ENCODE measurements around the gene SPATA45.

SPATA45 gene

DNA sequence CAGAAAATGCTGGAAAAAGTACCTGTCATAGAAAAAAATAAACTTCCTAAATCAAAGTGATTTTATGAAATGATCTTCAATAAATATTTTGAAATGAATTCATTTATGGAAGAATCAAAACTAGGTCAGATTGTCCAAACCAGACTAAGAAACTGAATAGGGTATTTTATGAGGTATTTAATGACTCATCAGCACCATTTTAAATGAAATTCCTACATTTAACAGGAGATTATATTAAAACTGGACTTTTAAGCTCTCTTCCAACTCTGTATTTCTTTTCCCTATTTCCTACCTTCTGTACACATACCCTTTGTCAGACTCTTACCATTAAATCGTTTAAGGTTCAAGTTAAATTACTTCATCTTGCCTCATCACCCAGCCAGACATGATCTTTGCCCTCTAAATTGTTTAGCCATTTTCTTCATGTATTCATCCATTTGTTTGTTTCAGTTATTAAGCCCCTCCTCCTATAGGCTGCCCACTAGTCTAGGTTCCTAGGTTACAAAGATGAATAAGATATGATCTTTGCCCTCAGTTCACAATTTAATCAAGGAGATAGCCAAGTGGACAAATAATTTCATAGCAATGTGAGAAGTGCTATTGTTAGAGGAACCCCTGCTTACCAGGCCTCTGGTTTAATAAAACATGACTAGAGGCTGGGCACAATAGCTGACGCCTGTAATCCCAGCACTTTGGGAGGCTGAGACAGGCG, 30.7 kb downstream of the SPATA45 start:
- Histone ChIP-seq H3K4me3 (ENCODE audit: insufficient read depth, low read depth, low read length, poor library complexity, severe bottlenecking) (no peak overlapping the region), H3K27ac (ENCODE audit: insufficient read depth, low read length, poor library complexity, severe bottlenecking) (no peak overlapping the region), H3K9me3 (ENCODE audit: control insufficient read depth, low read length) (no peaks in the 10 kb centered on the region), H3K36me3 (ENCODE audit: control insufficient read depth, insufficient read depth, low read length) (no peaks in the 10 kb centered on the region), H3K4me1 (ENCODE audit: control insufficient read depth, insufficient read depth, low read length, poor library complexity, severe bottlenecking) (no peaks in the 10 kb centered on the region), H3K27me3 (replicated peaks; ENCODE audit: control insufficient read depth, insufficient read depth, low read length, poor library complexity, severe bottlenecking) (no peaks in the 10 kb centered on the region)
- no peak for DNase-seq

DNA sequence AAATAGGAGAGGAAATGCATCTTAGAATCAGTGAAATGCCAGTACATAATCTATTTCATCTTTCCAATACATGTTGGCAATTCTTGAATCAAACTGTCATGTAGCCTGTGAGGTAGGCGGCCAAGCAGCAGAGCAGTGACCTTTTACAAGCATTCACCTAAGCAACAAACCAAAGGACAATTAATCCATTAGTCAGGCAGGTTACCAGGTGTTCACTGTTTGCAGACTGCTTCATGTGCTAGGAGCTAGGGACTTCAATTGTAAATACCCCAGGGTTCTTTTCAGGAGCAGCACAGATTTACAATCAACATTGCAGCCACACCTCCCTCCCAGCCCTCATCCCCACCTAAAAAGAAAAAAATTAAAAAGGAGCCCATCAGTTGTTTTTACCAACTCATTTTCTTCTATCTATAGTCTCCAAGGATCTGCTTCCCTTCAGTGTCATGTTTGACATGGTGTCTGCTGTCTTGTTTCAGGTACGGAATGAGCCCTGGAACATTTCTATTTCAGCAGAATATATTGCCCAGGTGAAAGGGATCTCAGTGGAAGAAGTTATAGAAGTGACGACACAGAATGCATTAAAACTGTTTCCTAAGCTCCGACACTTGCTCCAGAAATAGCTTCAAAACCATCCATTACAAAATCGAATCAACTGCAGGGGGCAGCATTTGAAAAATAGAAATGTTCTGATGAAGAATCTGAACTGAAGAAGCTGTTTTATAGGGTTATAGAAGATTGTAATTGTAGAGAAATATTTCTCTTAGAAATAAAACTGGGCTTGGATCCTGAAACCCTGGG, 32.7 kb downstream of the SPATA45 start:
- Histone ChIP-seq H3K4me3 (ENCODE audit: insufficient read depth, low read depth, low read length, poor library complexity, severe bottlenecking) (no peak overlapping the region), H3K27ac (ENCODE audit: insufficient read depth, low read length, poor library complexity, severe bottlenecking) (no peak overlapping the region), H3K27me3 (replicated peaks; ENCODE audit: control insufficient read depth, insufficient read depth, low read length, poor library complexity, severe bottlenecking) (no peaks in the 10 kb centered on the region), H3K36me3 (ENCODE audit: control insufficient read depth, insufficient read depth, low read length) (no peaks in the 10 kb centered on the region), H3K4me1 (ENCODE audit: control insufficient read depth, insufficient read depth, low read length, poor library complexity, severe bottlenecking) (no peaks in the 10 kb centered on the region), H3K9me3 (ENCODE audit: control insufficient read depth, low read length) (no peaks in the 10 kb centered on the region)
- DNase-seq, result no peak

DNA sequence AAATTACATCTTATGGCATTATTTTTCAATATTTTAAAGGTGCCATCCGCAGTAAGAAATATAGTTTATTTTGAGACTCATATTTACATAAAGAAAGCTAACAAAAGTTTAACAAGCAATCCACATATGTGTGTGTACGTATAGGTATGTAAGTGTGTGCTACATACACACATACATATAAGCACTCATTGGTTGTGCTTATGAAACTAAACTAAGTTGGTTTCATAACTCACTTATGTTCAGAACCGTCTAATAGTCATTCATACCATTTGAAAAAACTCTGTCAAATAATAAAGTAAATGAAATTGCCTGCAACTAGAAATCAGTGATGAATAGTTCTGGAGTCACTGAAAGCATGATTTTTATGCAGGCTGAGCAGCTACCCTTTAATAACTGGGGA, 41.7 kb downstream of the SPATA45 start:
- H3K9me3 ChIP-seq (ENCODE audit: control insufficient read depth, low read length), result no peaks in the 10 kb centered on the region
- no peak overlapping the region for H3K27ac ChIP-seq (ENCODE audit: insufficient read depth, low read length, poor library complexity, severe bottlenecking)
- no peaks in the 10 kb centered on the region for H3K36me3 ChIP-seq (ENCODE audit: control insufficient read depth, insufficient read depth, low read length)
- no peaks in the 10 kb centered on the region for H3K4me1 ChIP-seq (ENCODE audit: control insufficient read depth, insufficient read depth, low read length, poor library complexity, severe bottlenecking)
- no peak for DNase-seq
- no peak overlapping the region for H3K4me3 ChIP-seq (ENCODE audit: insufficient read depth, low read depth, low read length, poor library complexity, severe bottlenecking)
- no peaks in the 10 kb centered on the region for H3K27me3 ChIP-seq (replicated peaks; ENCODE audit: control insufficient read depth, insufficient read depth, low read length, poor library complexity, severe bottlenecking)

DNA sequence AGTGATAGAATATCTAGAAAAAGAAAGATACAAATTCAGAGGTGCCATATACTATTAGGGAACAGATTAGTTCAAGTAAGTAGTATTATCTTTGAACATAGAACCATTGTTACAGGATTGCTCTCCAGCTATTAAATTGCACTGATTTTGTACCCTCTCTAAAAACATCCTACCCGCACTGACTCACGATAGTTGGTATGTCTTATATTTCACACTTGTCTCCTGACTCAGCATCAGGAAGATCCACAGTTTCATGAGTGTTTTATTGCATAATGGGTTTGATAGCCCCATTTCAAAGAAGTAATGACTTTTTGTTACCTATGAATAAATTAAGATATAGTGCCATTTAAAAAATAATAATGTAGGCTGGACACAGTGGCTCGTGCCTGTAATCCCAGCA, 49.8 kb downstream of the SPATA45 start:
- Histone ChIP-seq H3K9me3 (ENCODE audit: control insufficient read depth, low read length) (no peaks in the 10 kb centered on the region), H3K4me3 (ENCODE audit: insufficient read depth, low read depth, low read length, poor library complexity, severe bottlenecking) (no peak overlapping the region), H3K27ac (ENCODE audit: insufficient read depth, low read length, poor library complexity, severe bottlenecking) (no peak overlapping the region), H3K27me3 (replicated peaks; ENCODE audit: control insufficient read depth, insufficient read depth, low read length, poor library complexity, severe bottlenecking) (no peaks in the 10 kb centered on the region), H3K36me3 (ENCODE audit: control insufficient read depth, insufficient read depth, low read length) (peaks cover 8% of the 10 kb centered on the region), H3K4me1 (ENCODE audit: control insufficient read depth, insufficient read depth, low read length, poor library complexity, severe bottlenecking) (peaks cover 5% of the 10 kb centered on the region)
- DNase-seq, result no peak

DNA sequence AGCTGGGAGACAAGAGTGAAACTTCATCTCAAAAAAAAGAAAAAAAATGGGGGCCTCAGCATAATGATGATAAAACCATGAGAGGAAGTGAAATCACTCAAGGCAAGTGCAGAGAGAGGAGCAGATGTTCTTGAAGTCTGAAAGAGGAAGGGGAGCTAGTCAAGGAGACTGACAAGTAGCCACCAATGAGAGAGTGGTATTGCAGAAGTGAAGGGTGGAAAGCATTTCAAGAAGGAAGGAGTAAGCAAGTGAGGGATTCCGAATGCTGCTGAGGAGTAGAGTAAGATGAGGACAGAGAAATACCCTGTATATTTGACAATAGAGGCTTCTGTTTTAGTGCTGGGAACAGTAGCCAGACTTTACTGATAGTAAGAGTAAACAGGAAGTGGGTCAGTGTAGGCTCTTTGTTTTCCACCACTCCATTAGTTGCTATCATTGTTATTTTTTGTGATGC, 52.9 kb downstream of the SPATA45 start:
- Histone ChIP-seq H3K9me3 (ENCODE audit: control insufficient read depth, low read length) (no peaks in the 10 kb centered on the region), H3K27me3 (replicated peaks; ENCODE audit: control insufficient read depth, insufficient read depth, low read length, poor library complexity, severe bottlenecking) (no peaks in the 10 kb centered on the region), H3K36me3 (ENCODE audit: control insufficient read depth, insufficient read depth, low read length) (peaks cover 8% of the 10 kb centered on the region), H3K4me3 (ENCODE audit: insufficient read depth, low read depth, low read length, poor library complexity, severe bottlenecking) (no peak overlapping the region), H3K4me1 (ENCODE audit: control insufficient read depth, insufficient read depth, low read length, poor library complexity, severe bottlenecking) (peaks cover 13% of the 10 kb centered on the region), H3K27ac (ENCODE audit: insufficient read depth, low read length, poor library complexity, severe bottlenecking) (no peak overlapping the region)
- DNase-seq, result no peak

DNA sequence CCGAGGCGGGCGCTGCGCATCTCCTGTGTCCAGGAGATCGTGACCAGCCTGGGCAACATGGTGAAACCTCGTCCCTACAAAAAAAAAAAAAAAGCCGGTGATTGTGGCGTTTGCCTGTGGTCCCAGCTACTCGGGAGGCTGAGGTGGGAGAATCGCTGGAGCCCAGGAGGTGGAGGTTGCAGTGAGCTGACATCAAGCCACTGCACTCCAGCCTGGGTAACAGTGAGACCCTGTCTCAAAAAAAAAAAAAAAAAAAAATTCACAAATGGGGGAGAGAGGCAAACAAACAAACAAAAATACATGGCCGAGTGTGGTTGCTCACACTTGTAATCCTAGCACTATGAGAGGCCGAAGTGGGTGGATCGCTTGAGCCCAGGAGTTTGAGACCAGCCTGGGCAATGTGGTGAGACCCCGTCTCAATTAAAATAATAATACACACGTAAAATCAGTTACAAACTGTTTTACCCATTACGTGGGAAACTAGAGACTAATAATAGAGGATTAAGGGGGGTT, 55.0 kb downstream of the SPATA45 start:
- no peak for DNase-seq
- peak overlapping the region; percentile 76 for H3K27ac ChIP-seq (ENCODE audit: insufficient read depth, low read length, poor library complexity, severe bottlenecking)
- H3K9me3 ChIP-seq (ENCODE audit: control insufficient read depth, low read length), result no peaks in the 10 kb centered on the region
- peak overlapping the region; percentile 99 for H3K4me3 ChIP-seq (ENCODE audit: insufficient read depth, low read depth, low read length, poor library complexity, severe bottlenecking)
- no peaks in the 10 kb centered on the region for H3K27me3 ChIP-seq (replicated peaks; ENCODE audit: control insufficient read depth, insufficient read depth, low read length, poor library complexity, severe bottlenecking)
- H3K4me1 ChIP-seq (ENCODE audit: control insufficient read depth, insufficient read depth, low read length, poor library complexity, severe bottlenecking), result peaks cover 13% of the 10 kb centered on the region
- peaks cover 8% of the 10 kb centered on the region for H3K36me3 ChIP-seq (ENCODE audit: control insufficient read depth, insufficient read depth, low read length)

DNA sequence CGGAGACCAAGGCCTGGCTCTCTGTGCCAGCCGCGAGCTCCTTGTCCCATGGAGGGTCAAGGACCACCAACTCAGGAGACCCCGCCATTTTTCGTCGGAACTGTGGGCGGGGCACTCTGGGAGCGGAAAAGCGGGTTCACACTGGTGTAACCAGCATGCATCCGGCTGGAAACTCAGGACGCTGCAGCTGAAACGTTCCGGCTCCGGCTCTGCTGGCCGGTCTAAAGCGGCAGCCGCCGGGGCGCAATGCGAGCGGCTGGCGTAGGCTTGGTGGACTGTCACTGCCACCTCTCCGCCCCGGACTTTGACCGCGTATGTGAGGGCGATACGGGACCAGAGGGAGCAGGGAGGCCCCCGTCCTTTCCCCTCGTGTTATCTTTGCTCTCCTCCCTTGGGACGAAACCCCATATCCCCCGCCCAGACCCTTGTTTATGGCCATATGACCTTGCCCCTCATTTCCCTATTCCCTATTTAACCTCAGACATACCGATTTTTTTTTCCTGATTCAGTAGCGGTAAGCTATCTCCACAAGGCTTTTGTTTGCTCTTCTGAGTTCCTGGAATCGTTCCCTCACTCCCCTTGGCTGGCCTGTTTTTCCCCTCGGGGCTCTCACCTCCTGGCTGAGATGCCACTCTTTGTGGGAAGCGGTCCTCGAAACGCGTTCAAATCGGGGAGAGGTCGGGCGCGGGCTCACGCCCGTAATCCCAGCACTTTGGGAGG, 55.6 kb downstream of the SPATA45 start, which contains the start of the genes NSL1 and TATDN3:
TSS of gene NSL1 (minus strand) at position 102 of the 720 bp plus-strand sequence. CDS start at position 88, 14 bp downstream.
TSS of gene TATDN3 (plus strand) at position 219 of the 720 bp plus-strand sequence. CDS start at position 247, 28 bp downstream.
- Histone ChIP-seq H3K4me1 (ENCODE audit: control insufficient read depth, insufficient read depth, low read length, poor library complexity, severe bottlenecking) (peaks cover 13% of the 10 kb centered on the region), H3K9me3 (ENCODE audit: control insufficient read depth, low read length) (no peaks in the 10 kb centered on the region), H3K27ac (ENCODE audit: insufficient read depth, low read length, poor library complexity, severe bottlenecking) (peak within 1 kb of the TSS; percentile 76), H3K27me3 (replicated peaks; ENCODE audit: control insufficient read depth, insufficient read depth, low read length, poor library complexity, severe bottlenecking) (no peaks in the 10 kb centered on the region), H3K36me3 (ENCODE audit: control insufficient read depth, insufficient read depth, low read length) (peaks cover 2% of the 10 kb centered on the region), H3K4me3 (ENCODE audit: insufficient read depth, low read depth, low read length, poor library complexity, severe bottlenecking) (peak within 1 kb of the TSS; percentile 99)
- DNase-seq, result peak; percentile 83 to 86 (median 85)

DNA sequence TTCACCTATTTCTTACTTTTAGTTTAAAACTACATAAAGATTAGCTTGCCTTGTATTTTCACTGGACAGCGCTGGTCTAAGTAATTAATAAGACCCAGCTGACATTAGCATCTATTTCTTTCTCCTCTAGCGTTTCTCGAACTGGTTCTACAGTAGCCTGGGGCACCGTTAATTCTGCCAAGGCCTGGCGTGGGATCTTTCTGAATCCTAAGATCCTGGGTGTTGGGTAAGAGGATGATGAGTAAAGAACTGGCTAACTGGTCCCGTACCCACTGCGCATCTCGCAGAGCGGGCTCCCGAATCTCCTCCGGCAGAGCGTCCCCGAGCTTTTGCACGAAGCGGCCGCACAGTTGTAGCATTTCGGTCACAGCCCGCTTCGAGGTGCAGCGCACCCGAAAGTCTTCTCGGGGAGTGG, 56.2 kb downstream of the SPATA45 start:
- Histone ChIP-seq H3K4me3 (ENCODE audit: insufficient read depth, low read depth, low read length, poor library complexity, severe bottlenecking) (peak overlapping the region; percentile 99), H3K27ac (ENCODE audit: insufficient read depth, low read length, poor library complexity, severe bottlenecking) (peak overlapping the region; percentile 76), H3K4me1 (ENCODE audit: control insufficient read depth, insufficient read depth, low read length, poor library complexity, severe bottlenecking) (peaks cover 13% of the 10 kb centered on the region), H3K27me3 (replicated peaks; ENCODE audit: control insufficient read depth, insufficient read depth, low read length, poor library complexity, severe bottlenecking) (no peaks in the 10 kb centered on the region), H3K9me3 (ENCODE audit: control insufficient read depth, low read length) (no peaks in the 10 kb centered on the region), H3K36me3 (ENCODE audit: control insufficient read depth, insufficient read depth, low read length) (no peaks in the 10 kb centered on the region)
- DNase-seq, result no peak

DNA sequence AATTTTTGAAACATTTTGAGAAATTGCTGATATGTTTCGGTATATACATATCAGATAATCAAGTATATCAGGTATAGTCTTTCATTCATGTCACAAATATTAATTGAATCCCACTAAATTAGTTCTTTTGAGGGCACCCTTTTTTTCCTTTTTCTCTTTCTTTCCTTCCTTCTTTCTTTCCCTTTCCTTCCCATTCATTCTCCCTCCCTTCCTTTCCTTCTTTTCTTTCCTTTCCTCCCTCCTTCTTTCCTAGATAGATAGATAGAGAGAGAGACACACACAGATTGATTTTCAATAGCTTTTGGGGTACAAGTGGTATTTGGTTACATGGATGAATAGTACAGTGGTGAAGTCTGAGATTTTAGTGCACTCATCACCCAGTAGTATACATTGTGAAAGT, 61.6 kb downstream of the SPATA45 start:
- Histone ChIP-seq H3K9me3 (ENCODE audit: control insufficient read depth, low read length) (no peaks in the 10 kb centered on the region), H3K36me3 (ENCODE audit: control insufficient read depth, insufficient read depth, low read length) (peaks cover 29% of the 10 kb centered on the region), H3K4me1 (ENCODE audit: control insufficient read depth, insufficient read depth, low read length, poor library complexity, severe bottlenecking) (peaks cover 6% of the 10 kb centered on the region), H3K27me3 (replicated peaks; ENCODE audit: control insufficient read depth, insufficient read depth, low read length, poor library complexity, severe bottlenecking) (no peaks in the 10 kb centered on the region), H3K4me3 (ENCODE audit: insufficient read depth, low read depth, low read length, poor library complexity, severe bottlenecking) (no peak overlapping the region), H3K27ac (ENCODE audit: insufficient read depth, low read length, poor library complexity, severe bottlenecking) (no peak overlapping the region)
- DNase-seq, result no peak
